Gastrocnemius medialis (tissue), 4 donors: Measurements from ENCODE around the gene TMX1.

ENCODE experiments used
- CTCF ChIP-seq, 5 experiments: fragments of 450-650 bp in 3 of 5; fragments of 200-600 bp in 2 of 5; sonication (generic) in 2 of 5; IDR thresholded peaks in 4 of 5; conservative IDR thresholded peaks in 1 of 5; 1 replicate in 4 of 5; 2 replicates in 1 of 5; pipeline ENCODE4 v1.5.1; 2016 to 2019; ENCODE audit warnings: antibody characterized with exemption in 5 of 5, mild to moderate bottlenecking in 3 of 5, moderate library complexity in 3 of 5
- POLR2A ChIP-seq, 2 donors: fragments of 450-650 bp; IDR thresholded peaks; one replicate each; pipeline ENCODE4 v1.6.1; 2017; ENCODE audit warnings: antibody characterized with exemption in 2 of 2, mild to moderate bottlenecking in 2 of 2, moderate library complexity in 2 of 2

GRCh38 chr14:51295646-51296263 is 55.7 kb downstream of the TMX1 start:
- TF ChIP-seq CTCF (IDR thresholded peaks at IDR 0.05 in 4 of 5, conservative IDR thresholded peaks at IDR 0.05 in 1 of 5): no peak
- no peak for TF ChIP-seq POLR2A (IDR thresholded peaks at IDR 0.05)
